WERI-Rb-1 (cell line): ENCODE measurements around the gene KIF21A.

Experiments used
- DNase-seq: peaks from one replicate; pipeline ENCODE4 v3.0.0-alpha.2; 2020
- H3K27ac ChIP-seq: fragments of 250-450 bp; sonication (Bioruptor Pico); 2 replicates; pipeline ENCODE4 v1.5.1; 2020; ENCODE audit warnings: mild to moderate bottlenecking, moderate library complexity
- H3K27me3 ChIP-seq: fragments of 250-450 bp; sonication (Bioruptor Pico); 2 replicates; pipeline ENCODE4 v1.5.1; 2021; ENCODE audit warnings: mild to moderate bottlenecking, low read depth, moderate library complexity; ENCODE audit not compliant: insufficient read depth, severe bottlenecking
- H3K36me3 ChIP-seq: fragments of 250-450 bp; sonication (Bioruptor Pico); 2 replicates; pipeline ENCODE4 v1.5.1; 2020; ENCODE audit warnings: mild to moderate bottlenecking, moderate library complexity
- H3K4me3 ChIP-seq: 2 replicates; pipeline ENCODE4 v1.5.1; 2011; ENCODE audit warnings: low read depth, mild to moderate bottlenecking, control low read depth, low read length
- H3K9me3 ChIP-seq: fragments of 250-450 bp; sonication (Bioruptor Pico); 2 replicates; pipeline ENCODE4 v1.5.1; 2021; ENCODE audit warnings: mild to moderate bottlenecking, moderate library complexity; ENCODE audit not compliant: severe bottlenecking
- TF ChIP-seq, protein P1 (sequence below): IDR thresholded peaks from 2 replicates; pipeline ENCODE4 v1.5.1; 2011; ENCODE audit warnings: low read depth, mild to moderate bottlenecking, control low read depth, inconsistent platforms, low read length

The KIF21A gene

GRCh38 chr12:39287817-39288216, 155.1 kb downstream of the KIF21A start:
- TF ChIP-seq, protein P1, sequence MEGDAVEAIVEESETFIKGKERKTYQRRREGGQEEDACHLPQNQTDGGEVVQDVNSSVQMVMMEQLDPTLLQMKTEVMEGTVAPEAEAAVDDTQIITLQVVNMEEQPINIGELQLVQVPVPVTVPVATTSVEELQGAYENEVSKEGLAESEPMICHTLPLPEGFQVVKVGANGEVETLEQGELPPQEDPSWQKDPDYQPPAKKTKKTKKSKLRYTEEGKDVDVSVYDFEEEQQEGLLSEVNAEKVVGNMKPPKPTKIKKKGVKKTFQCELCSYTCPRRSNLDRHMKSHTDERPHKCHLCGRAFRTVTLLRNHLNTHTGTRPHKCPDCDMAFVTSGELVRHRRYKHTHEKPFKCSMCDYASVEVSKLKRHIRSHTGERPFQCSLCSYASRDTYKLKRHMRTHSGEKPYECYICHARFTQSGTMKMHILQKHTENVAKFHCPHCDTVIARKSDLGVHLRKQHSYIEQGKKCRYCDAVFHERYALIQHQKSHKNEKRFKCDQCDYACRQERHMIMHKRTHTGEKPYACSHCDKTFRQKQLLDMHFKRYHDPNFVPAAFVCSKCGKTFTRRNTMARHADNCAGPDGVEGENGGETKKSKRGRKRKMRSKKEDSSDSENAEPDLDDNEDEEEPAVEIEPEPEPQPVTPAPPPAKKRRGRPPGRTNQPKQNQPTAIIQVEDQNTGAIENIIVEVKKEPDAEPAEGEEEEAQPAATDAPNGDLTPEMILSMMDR = no peak
- Histone ChIP-seq H3K9me3 (no peaks in the 10 kb centered on the region), H3K4me3 (no peak overlapping the region), H3K27me3 (peaks cover 6% of the 10 kb centered on the region), H3K36me3 (no peaks in the 10 kb centered on the region), H3K27ac (no peak overlapping the region)
- no peak for DNase-seq

- DNase-seq = no peak
- TF ChIP-seq, protein P1 = no peak
These were observed 155.5 kb downstream of the KIF21A start for GRCh38 chr12:39287409-39287808.

GRCh38 chr12:39278426-39278825, 164.5 kb downstream of the KIF21A start:
- TF ChIP-seq, protein P1 = no peak
- no peak for DNase-seq

More at GRCh38 chr12:39287409-39287808, 155.5 kb downstream of the KIF21A start:
- Histone ChIP-seq H3K36me3 (no peaks in the 10 kb centered on the region), H3K9me3 (no peaks in the 10 kb centered on the region), H3K4me3 (no peak overlapping the region), H3K27ac (no peak overlapping the region), H3K27me3 (peaks cover 6% of the 10 kb centered on the region)

GRCh38 chr12:39277416-39277815, 165.5 kb downstream of the KIF21A start:
- Histone ChIP-seq H3K27ac (no peak overlapping the region), H3K27me3 (peaks cover 3% of the 10 kb centered on the region), H3K9me3 (no peaks in the 10 kb centered on the region), H3K4me3 (no peak overlapping the region), H3K36me3 (no peaks in the 10 kb centered on the region)
- TF ChIP-seq, protein P1 = no peak
- DNase-seq = no peak

More at GRCh38 chr12:39278426-39278825, 164.5 kb downstream of the KIF21A start:
- H3K27me3 ChIP-seq = peaks cover 3% of the 10 kb centered on the region
- no peaks in the 10 kb centered on the region for H3K36me3 ChIP-seq
- H3K27ac ChIP-seq = no peak overlapping the region
- no peaks in the 10 kb centered on the region for H3K9me3 ChIP-seq
- H3K4me3 ChIP-seq = no peak overlapping the region

DNA sequence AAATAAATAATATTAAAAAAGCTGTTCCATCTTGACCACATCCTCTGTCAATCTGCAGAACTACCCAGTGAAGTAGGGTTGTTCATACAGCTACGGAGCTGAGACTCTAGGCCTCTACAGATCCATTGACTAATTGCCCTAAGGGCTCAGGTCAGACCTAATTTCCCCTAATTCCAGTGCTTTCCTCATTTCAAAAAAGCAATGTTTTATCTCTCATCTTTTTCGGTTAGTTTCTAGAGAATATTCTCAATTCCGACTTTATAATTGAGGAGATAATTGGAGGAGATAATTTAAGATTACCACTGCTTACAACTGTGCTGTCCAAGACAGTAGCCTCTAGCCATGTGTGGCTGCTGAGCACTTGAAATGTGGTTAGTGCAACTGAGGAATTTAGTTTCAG, 167.1 kb downstream of the KIF21A start:
- Histone ChIP-seq H3K27ac (no peak overlapping the region), H3K4me3 (no peak overlapping the region), H3K27me3 (peaks cover 17% of the 10 kb centered on the region), H3K36me3 (no peaks in the 10 kb centered on the region), H3K9me3 (no peaks in the 10 kb centered on the region)
- TF ChIP-seq, protein P1 = no peak
- DNase-seq = no peak
